Keratinocyte (primary cell): ENCODE results near the gene SEC24A.

Experiments
- CTCF ChIP-seq, 3 experiments: IDR thresholded peaks in 1 of 3; conservative IDR thresholded peaks in 1 of 3; optimal IDR thresholded peaks in 1 of 3; 2 replicates in 2 of 3; 3 replicates in 1 of 3; pipeline versions ENCODE3 to v1.5.1; 2011; ENCODE audit warnings: low read length in 3 of 3, mild to moderate bottlenecking in 3 of 3, moderate library complexity in 2 of 3, control low read depth in 1 of 3, inconsistent platforms in 1 of 3; ENCODE audit not compliant: insufficient read depth in 2 of 3; ENCODE audit errors: extremely low read depth in 1 of 3
- EZH2 ChIP-seq: IDR thresholded peaks from one replicate; pipeline ENCODE4 v1.6.1; 2012; ENCODE audit warnings: inconsistent platforms, mild to moderate bottlenecking, low read length, moderate library complexity

- no peak for TF ChIP-seq CTCF (optimal IDR thresholded peaks at IDR 0.05 in 1 of 3, IDR thresholded peaks at IDR 0.05 in 1 of 3, conservative IDR thresholded peaks at IDR 0.05 in 1 of 3; ENCODE audit: extremely low read depth in 1 of 3, insufficient read depth in 2 of 3, low read length in 3 of 3)
- no peak for TF ChIP-seq EZH2
These were observed 9.8 kb upstream of the SEC24A start for GRCh38 chr5:134638760-134639201.
